DOHH2 (cell line): Measurements from ENCODE around the gene ODAD3.

Experiments
- CTCF ChIP-seq: fragments of 200-600 bp; sonication (generic); IDR thresholded peaks from one replicate; pipeline ENCODE4 v1.5.1; 2014; ENCODE audit warnings: antibody characterized with exemption, mild to moderate bottlenecking, low read depth, low read length; ENCODE audit not compliant: poor library complexity, severe bottlenecking
- EZH2phosphoT487 ChIP-seq: fragments of 200-600 bp; sonication (generic); IDR thresholded peaks from 2 replicates; pipeline ENCODE4 v1.6.1; 2017; ENCODE audit warnings: borderline replicate concordance, mild to moderate bottlenecking, antibody characterized with exemption, low read length, moderate library complexity, mixed read lengths

DNA sequence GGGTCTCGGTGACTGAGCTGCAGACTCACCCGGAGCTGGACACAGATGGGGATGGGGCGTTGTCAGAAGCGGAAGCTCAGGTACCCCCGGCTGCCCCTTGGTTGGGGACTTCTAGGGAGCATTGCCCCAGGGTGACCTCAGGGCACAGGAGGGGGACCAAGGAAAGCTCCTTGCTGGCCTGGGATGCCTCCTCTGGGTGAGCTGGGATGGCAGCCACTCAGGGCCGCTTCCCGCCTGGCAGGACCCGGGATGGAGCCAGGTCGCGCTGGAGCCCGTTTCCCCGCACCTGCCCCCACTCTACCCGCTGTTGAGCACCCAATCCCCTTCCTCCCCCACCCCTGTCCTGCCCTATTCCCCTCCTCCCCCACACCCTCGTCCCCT is 11.3 kb upstream of the ODAD3 start:
- TF ChIP-seq CTCF (no peak), EZH2phosphoT487 (no peak)
